Stimulated activated CD8-positive, alpha-beta memory T cell treated with anti-CD3 and anti-CD28 coated beads, Interleukin-15, amount 100 ng/mL, for 1 hour (primary cell): Measurements from ENCODE around the gene AHCY.
"Not testable (repeated sequence)": the region's sequence is repeated elsewhere in the genome, so short reads cannot be mapped to it uniquely, and the experiment has no call there.

Source experiments
- DNase-seq: peaks from one replicate; pipeline ENCODE4 v3.0.0-alpha.2; 2020; ENCODE audit warnings: low read depth

The AHCY gene

GRCh38 chr20:34302723-34303533, at the start of gene AHCY:
TSS of gene AHCY (minus strand) at chr20:34303355. CDS start at chr20:34303270, 85 bp downstream.
- peak; percentile 83 for DNase-seq

GRCh38 chr20:34350095-34350494, 46.9 kb upstream of the AHCY start:
- DNase-seq, result no peak

GRCh38 chr20:34347571-34347970, 44.4 kb upstream of the AHCY start:
- DNase-seq, result no peak

- DNase-seq, result not testable (repeated sequence)
These were observed 43.3 kb upstream of the AHCY start for GRCh38 chr20:34346533-34346865.

GRCh38 chr20:34345839-34346532, 42.8 kb upstream of the AHCY start:
- not testable (repeated sequence) for DNase-seq

- DNase-seq, result no peak
These were observed 42.2 kb upstream of the AHCY start for GRCh38 chr20:34345402-34345736.

- DNase-seq, result no peak
These were observed 41.1 kb upstream of the AHCY start for GRCh38 chr20:34344238-34344637.

- no peak for DNase-seq
These were observed 40.5 kb upstream of the AHCY start for GRCh38 chr20:34343458-34344211.

GRCh38 chr20:34341199-34341598, 38.0 kb upstream of the AHCY start:
- DNase-seq, result not testable (repeated sequence)

- not testable (repeated sequence) for DNase-seq
These were observed 37.6 kb upstream of the AHCY start for GRCh38 chr20:34340726-34341125.

GRCh38 chr20:34337982-34338726, 35.0 kb upstream of the AHCY start:
- DNase-seq, result no peak

GRCh38 chr20:34337544-34337943, 34.4 kb upstream of the AHCY start:
- no peak for DNase-seq

- no peak for DNase-seq
These were observed 31.7 kb upstream of the AHCY start for GRCh38 chr20:34334654-34335407.

- no peak for DNase-seq
These were observed 30.6 kb upstream of the AHCY start for GRCh38 chr20:34333786-34334185.

GRCh38 chr20:34332262-34332920, 29.2 kb upstream of the AHCY start:
- no peak for DNase-seq

- no peak for DNase-seq
These were observed 28.7 kb upstream of the AHCY start for GRCh38 chr20:34331838-34332237.

GRCh38 chr20:34330861-34331544, 27.8 kb upstream of the AHCY start:
- not testable (repeated sequence) for DNase-seq

- no peak for DNase-seq
These were observed 25.9 kb upstream of the AHCY start for GRCh38 chr20:34328928-34329677.

- DNase-seq, result not testable (repeated sequence)
These were observed 25.1 kb upstream of the AHCY start for GRCh38 chr20:34328207-34328606.

- no peak for DNase-seq
These were observed 21.4 kb upstream of the AHCY start for GRCh38 chr20:34324541-34324940.
